Glutamatergic neuron (in vitro differentiated cells): Measurements from ENCODE around the gene EPS8L1. TPM values are rescaled to one million over a fixed set of nuclear protein-coding genes. Genes with fewer than 3 reads are reported as not detected.
"Not testable (repeated sequence)": the region's sequence is repeated elsewhere in the genome, so short reads cannot be mapped to it uniquely, and the experiment has no call there.

Experiments
- DNase-seq: peaks from one replicate; pipeline ENCODE4 v3.0.0; 2022
- H3K27ac Mint-ChIP-seq: one replicate; pipeline ENCODE4 v1.8.0; 2020; ENCODE audit warnings: mild to moderate bottlenecking, mixed read lengths, inconsistent platforms; ENCODE audit not compliant: unreplicated experiment
- H3K27me3 Mint-ChIP-seq: one replicate; pipeline ENCODE4 v1.8.0; 2020; ENCODE audit warnings: mild to moderate bottlenecking, moderate library complexity, mixed read lengths, inconsistent platforms; ENCODE audit not compliant: unreplicated experiment
- H3K36me3 Mint-ChIP-seq: one replicate; pipeline ENCODE4 v1.8.0; 2020; ENCODE audit warnings: mild to moderate bottlenecking, mixed read lengths, inconsistent platforms; ENCODE audit not compliant: unreplicated experiment
- H3K4me1 Mint-ChIP-seq: one replicate; pipeline ENCODE4 v1.8.0; 2020; ENCODE audit warnings: mild to moderate bottlenecking, low read depth, mixed read lengths, inconsistent platforms; ENCODE audit not compliant: unreplicated experiment
- H3K4me3 Mint-ChIP-seq: one replicate; pipeline ENCODE4 v1.8.0; 2020; ENCODE audit warnings: mild to moderate bottlenecking, mixed read lengths, inconsistent platforms; ENCODE audit not compliant: unreplicated experiment
- H3K9me3 Mint-ChIP-seq: one replicate; pipeline ENCODE4 v1.8.0; 2020; ENCODE audit warnings: mild to moderate bottlenecking, moderate library complexity, mixed read lengths, inconsistent platforms; ENCODE audit not compliant: unreplicated experiment
- CTCF ChIP-seq: fragments of 200-600 bp; sonication (generic); IDR thresholded peaks from one replicate; pipeline ENCODE4 v1.5.0; 2021; ENCODE audit not compliant: partially characterized antibody, unreplicated experiment
- total RNA-seq: library from RNA; stranded (reverse); fragmentation: NEBNext Ultra II Directional; extraction: Animal tissue kit (Norgen Biotek cat#: 25700); gene quantifications from one replicate; pipeline ENCODE4 v1.2.1, GENCODE V29; 2021; ENCODE audit not compliant: unreplicated experiment

The EPS8L1 gene
- total RNA-seq, 1 donor from 2014 or later, result 114 TPM

- no peak for TF ChIP-seq CTCF
- Mint-ChIP-seq H3K4me1 (no peaks in the 10 kb centered on the region), H3K36me3 (no peaks in the 10 kb centered on the region), H3K4me3 (no peak overlapping the region), H3K9me3 (peaks cover 2% of the 10 kb centered on the region), H3K27me3 (no peaks in the 10 kb centered on the region), H3K27ac (no peak overlapping the region)
- no peak for DNase-seq
These were observed 24.7 kb upstream of the EPS8L1 start for GRCh38 chr19:55050749-55051532.

- H3K27me3 Mint-ChIP-seq, result no peaks in the 10 kb centered on the region
- H3K4me1 Mint-ChIP-seq, result no peaks in the 10 kb centered on the region
- no peak overlapping the region for H3K27ac Mint-ChIP-seq
- no peak overlapping the region for H3K4me3 Mint-ChIP-seq
- peaks cover 5% of the 10 kb centered on the region for H3K36me3 Mint-ChIP-seq
- TF ChIP-seq CTCF, result no peak
- peaks cover 2% of the 10 kb centered on the region for H3K9me3 Mint-ChIP-seq
- no peak for DNase-seq
These were observed 21.9 kb upstream of the EPS8L1 start for GRCh38 chr19:55053735-55054134.

- no peaks in the 10 kb centered on the region for H3K4me1 Mint-ChIP-seq
- peaks cover 5% of the 10 kb centered on the region for H3K36me3 Mint-ChIP-seq
- peaks cover 2% of the 10 kb centered on the region for H3K27me3 Mint-ChIP-seq
- DNase-seq, result no peak
- no peak overlapping the region for H3K27ac Mint-ChIP-seq
- no peak overlapping the region for H3K4me3 Mint-ChIP-seq
- peaks cover 1% of the 10 kb centered on the region for H3K9me3 Mint-ChIP-seq
- TF ChIP-seq CTCF, result no peak
These were observed 18.8 kb upstream of the EPS8L1 start for GRCh38 chr19:55056827-55057226.

GRCh38 chr19:55058781-55059610 lies 16.7 kb upstream of the EPS8L1 start:
- Mint-ChIP-seq H3K4me1 (no peaks in the 10 kb centered on the region), H3K4me3 (no peak overlapping the region), H3K27me3 (peaks cover 4% of the 10 kb centered on the region), H3K9me3 (peaks cover 3% of the 10 kb centered on the region), H3K27ac (no peak overlapping the region), H3K36me3 (peaks cover 5% of the 10 kb centered on the region)
- DNase-seq, result no peak
- TF ChIP-seq CTCF, result no peak

GRCh38 chr19:55060287-55060686 lies 15.4 kb upstream of the EPS8L1 start:
- H3K27ac Mint-ChIP-seq, H3K4me1 Mint-ChIP-seq, H3K27me3 Mint-ChIP-seq, H3K4me3 Mint-ChIP-seq, DNase-seq, H3K9me3 Mint-ChIP-seq, H3K36me3 Mint-ChIP-seq: not testable (repeated sequence)
